NCI-H748 treated with DMSO at 0.1 percent for 48 hours (cell line): Measurements from ENCODE around the gene SLC27A2.

Source experiments
- DNase-seq: peaks from one replicate; lab custom pipeline; 2025; lab: John Stamatoyannopoulos, UW

SLC27A2 gene

DNA sequence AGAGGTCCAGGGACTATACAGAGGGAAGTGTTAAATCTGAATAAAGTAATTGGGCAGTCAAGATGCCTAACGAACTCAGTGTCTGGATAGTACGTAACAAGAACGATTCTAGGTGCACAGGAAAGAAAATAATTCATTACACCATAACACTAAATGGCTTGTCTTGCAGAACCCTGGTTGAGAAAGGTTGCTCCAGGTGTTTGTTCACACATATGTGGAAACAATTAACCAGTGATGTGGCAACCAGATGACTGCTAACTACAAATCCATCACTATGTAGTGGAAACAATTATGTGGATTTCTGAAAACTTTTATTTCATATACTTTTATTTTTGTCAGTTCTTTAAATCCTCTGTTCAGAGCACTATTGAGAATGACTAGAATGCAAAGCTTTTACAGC lies 93.9 kb downstream of the SLC27A2 start:
- no peak for DNase-seq

DNA sequence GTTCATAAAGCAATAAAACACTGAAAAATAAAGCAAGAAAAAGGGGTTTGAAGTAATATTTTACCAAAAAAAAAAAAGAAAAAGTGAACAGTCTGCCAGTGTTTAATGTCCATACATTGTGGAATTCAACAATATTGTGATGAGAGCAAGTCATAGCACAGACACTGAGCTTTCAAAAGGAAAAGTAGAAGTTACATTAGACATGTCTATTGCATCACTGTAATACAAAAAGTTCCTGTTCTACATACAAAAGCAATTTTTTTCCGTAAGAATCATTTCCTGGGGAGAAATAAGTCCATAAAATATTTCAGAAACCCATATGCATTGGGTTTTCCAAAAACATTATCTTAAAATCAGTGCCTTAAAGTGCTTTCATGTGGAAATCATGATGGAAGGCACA lies 95.4 kb downstream of the SLC27A2 start:
- DNase-seq = no peak

DNA sequence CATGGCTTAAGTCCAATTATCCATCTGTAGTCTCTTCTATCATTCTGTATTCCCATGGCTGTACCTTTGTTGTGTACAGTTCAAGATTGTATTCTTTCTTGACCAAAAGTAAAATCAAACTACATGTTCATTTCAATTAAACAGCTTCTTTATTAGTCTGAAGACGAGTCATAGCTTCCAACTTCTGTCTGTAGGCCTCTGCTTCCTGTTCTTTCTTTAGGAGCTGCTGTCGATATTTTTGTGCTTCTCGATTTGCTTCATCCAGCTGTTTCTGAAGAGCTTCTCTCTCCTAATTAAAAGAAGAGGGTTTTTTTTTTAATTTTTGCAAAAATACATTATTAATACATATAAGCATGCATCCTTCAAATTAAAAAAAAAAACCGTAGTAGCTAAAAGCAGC lies 96.5 kb downstream of the SLC27A2 start:
- DNase-seq = no peak

DNA sequence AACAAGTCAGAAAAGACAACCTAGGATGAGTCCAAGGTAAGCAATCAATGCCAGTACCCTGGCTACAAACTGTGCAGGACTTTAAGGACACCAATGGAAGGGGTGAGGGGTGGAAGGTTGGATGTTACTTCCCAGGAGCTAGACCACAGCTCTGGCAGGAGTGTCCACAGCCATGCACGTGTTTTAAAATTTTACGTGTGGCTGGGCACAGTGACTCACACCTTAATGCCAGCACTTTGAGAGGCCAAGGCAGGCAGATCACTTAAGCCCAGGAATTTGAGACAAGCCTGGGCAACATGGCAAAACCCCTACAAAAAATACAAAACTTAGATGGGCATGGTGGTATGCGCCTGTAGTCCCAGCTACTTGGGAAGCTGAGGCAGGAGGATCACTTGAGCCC lies 98.3 kb downstream of the SLC27A2 start:
- DNase-seq = no peak

DNA sequence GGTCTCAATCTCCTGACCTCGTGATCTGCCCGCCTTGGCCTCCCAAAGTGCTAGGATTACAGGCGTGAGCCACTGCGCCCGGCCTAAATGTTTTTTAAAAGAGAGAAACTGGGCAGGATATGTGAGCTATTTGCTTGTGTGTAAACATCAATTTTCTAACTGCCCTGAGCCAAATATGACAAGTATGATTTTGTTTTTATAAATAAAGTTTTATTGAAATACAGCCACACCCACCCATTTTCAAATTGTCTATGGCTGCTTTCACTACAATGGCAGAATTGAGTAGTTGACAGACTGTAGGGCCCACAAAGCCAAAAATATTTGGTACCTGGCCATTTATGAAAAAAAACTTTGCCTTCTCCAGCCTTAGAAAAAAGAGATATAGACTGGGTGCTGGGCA lies 99.4 kb downstream of the SLC27A2 start:
- DNase-seq = no peak
